Measurements from ENCODE around the gene FAM163B.

Gene FAM163B

GRCh38 chr9:133647765-133648469, 38.7 kb upstream of the FAM163B start:
- H3K36me3 ChIP-seq (ENCODE audit: low read depth): no peaks in the 10 kb centered on the region
- H3K27ac ChIP-seq (ENCODE audit: poor library complexity, severe bottlenecking): no peak overlapping the region
- no peaks in the 10 kb centered on the region for H3K4me1 ChIP-seq (ENCODE audit: insufficient read depth, poor library complexity, severe bottlenecking)
- no peaks in the 10 kb centered on the region for H3K9me3 ChIP-seq (ENCODE audit: severe bottlenecking)
- ATAC-seq (ENCODE audit: low read depth) (no peak), DNase-seq (ENCODE audit: low spot score) (no peak)
- TF ChIP-seq CTCF (IDR thresholded peaks at IDR 0.05; ENCODE audit: poor library complexity, severe bottlenecking): no peak
- peaks cover 37% of the 10 kb centered on the region for H3K27me3 ChIP-seq (ENCODE audit: insufficient read depth, poor library complexity, severe bottlenecking)
- H3K4me3 ChIP-seq (ENCODE audit: severe bottlenecking): no peak overlapping the region

- H3K9me3 ChIP-seq (ENCODE audit: severe bottlenecking): no peaks in the 10 kb centered on the region
- no peaks in the 10 kb centered on the region for H3K4me1 ChIP-seq (ENCODE audit: insufficient read depth, poor library complexity, severe bottlenecking)
- DNase-seq (ENCODE audit: low spot score): no peak
- H3K27ac ChIP-seq (ENCODE audit: poor library complexity, severe bottlenecking): no peak overlapping the region
- no peaks in the 10 kb centered on the region for H3K36me3 ChIP-seq (ENCODE audit: low read depth)
- H3K27me3 ChIP-seq (ENCODE audit: insufficient read depth, poor library complexity, severe bottlenecking): peaks cover 40% of the 10 kb centered on the region
- no peak for ATAC-seq (ENCODE audit: low read depth)
- no peak for TF ChIP-seq CTCF (IDR thresholded peaks at IDR 0.05; ENCODE audit: poor library complexity, severe bottlenecking)
- no peak overlapping the region for H3K4me3 ChIP-seq (ENCODE audit: severe bottlenecking)
Measured at GRCh38 chr9:133647148-133647547, 38.0 kb upstream of the FAM163B start.

GRCh38 chr9:133645021-133645765, 36.0 kb upstream of the FAM163B start:
- no peaks in the 10 kb centered on the region for H3K9me3 ChIP-seq (ENCODE audit: severe bottlenecking)
- DNase-seq (ENCODE audit: low spot score) (no peak), ATAC-seq (ENCODE audit: low read depth) (no peak)
- no peak overlapping the region for H3K27ac ChIP-seq (ENCODE audit: poor library complexity, severe bottlenecking)
- no peak for TF ChIP-seq CTCF (IDR thresholded peaks at IDR 0.05; ENCODE audit: poor library complexity, severe bottlenecking)
- H3K36me3 ChIP-seq (ENCODE audit: low read depth): no peaks in the 10 kb centered on the region
- peaks cover 52% of the 10 kb centered on the region for H3K27me3 ChIP-seq (ENCODE audit: insufficient read depth, poor library complexity, severe bottlenecking)
- H3K4me1 ChIP-seq (ENCODE audit: insufficient read depth, poor library complexity, severe bottlenecking): no peaks in the 10 kb centered on the region
- no peak overlapping the region for H3K4me3 ChIP-seq (ENCODE audit: severe bottlenecking)

GRCh38 chr9:133643978-133644760, 35.0 kb upstream of the FAM163B start:
- Histone ChIP-seq H3K9me3 (ENCODE audit: severe bottlenecking) (no peaks in the 10 kb centered on the region), H3K4me1 (ENCODE audit: insufficient read depth, poor library complexity, severe bottlenecking) (no peaks in the 10 kb centered on the region), H3K36me3 (ENCODE audit: low read depth) (no peaks in the 10 kb centered on the region), H3K4me3 (ENCODE audit: severe bottlenecking) (no peak overlapping the region), H3K27me3 (ENCODE audit: insufficient read depth, poor library complexity, severe bottlenecking) (peaks cover 61% of the 10 kb centered on the region), H3K27ac (ENCODE audit: poor library complexity, severe bottlenecking) (no peak overlapping the region)
- no peak for TF ChIP-seq CTCF (IDR thresholded peaks at IDR 0.05; ENCODE audit: poor library complexity, severe bottlenecking)
- no peak for ATAC-seq (ENCODE audit: low read depth)
- DNase-seq (ENCODE audit: low spot score): no peak

Measured in RWPE2 (cell line).